IPS-18c (cell line): Measurements from ENCODE around the gene SLC12A7.

ENCODE experiments used
- H3K4me3 ChIP-seq: 2 replicates; pipeline ENCODE4 v1.7.0; 2013; ENCODE audit warnings: low read depth, mild to moderate bottlenecking, low read length, moderate library complexity; ENCODE audit not compliant: insufficient read depth
- H3K9me3 ChIP-seq: one replicate; pipeline ENCODE4 v1.6.1; 2013; ENCODE audit warnings: mild to moderate bottlenecking, low read length, moderate library complexity; ENCODE audit not compliant: control insufficient read depth, insufficient read depth

SLC12A7 gene

DNA sequence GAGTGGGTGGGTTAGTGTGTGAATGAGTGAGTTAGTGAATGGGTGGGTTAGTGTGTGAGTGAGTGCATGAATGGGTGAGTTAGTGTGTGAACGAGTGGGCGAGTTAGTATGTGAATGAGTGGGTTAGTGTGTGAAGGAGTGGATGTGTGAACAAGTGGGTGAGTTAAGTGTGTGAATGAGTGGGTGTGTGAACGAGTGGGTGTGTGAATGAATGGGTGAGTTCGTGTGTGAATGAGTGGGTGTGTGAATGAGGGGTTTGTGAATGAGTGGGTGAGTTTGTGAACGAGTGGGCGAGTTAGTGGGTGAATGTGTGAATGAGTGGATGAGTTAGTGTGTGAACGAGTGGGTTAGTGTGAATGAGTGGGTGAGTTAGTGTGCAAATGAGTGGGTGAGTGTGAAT is 69.2 kb downstream of the SLC12A7 start:
- H3K9me3 ChIP-seq = peaks cover 6% of the 10 kb centered on the region
- H3K4me3 ChIP-seq = no peak overlapping the region

DNA sequence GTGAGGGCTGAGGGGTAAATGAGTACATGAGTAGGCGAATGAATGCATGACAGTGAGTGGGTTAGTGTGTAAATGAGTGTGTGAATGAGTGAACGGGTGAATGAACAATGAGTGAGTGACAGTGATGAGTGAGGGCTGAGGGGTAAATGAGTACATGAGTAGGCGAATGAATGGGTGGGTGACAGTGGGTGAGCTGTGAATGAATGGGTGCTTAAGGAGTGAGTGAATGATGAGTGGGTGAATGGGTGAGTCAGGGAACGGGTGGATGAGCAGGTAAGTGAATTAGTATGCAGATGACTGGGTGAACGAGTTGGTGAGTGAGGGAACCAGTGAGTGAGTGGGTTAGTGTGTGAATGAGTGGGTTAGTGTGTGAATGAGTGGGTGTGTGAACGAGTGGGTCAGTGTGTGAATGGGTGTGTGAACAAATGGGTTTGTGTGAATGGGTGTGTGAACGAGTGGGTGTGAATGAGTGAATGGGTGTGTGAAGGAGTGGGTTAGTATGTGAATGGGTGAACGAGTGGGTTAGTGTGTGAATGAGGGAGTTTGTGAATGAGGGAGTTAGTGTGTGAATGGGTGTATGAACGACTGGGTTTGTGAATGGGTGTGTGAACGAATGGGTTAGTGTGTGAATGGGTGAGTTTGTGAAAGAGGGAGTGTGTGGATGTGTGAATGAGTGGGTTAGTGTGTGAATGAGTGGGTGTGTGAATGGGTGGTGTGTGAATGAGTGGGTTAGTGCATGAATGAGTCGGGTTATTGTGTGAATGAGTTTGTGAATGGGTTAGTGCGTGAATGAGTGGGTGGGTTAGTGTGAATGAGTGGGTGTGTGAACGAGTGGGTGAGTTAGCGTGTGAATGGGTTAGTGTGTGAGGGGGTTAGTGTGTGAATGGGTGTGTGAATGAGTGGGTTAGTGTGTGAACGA is 70.4 kb downstream of the SLC12A7 start:
- Histone ChIP-seq H3K9me3 (peaks cover 4% of the 10 kb centered on the region), H3K4me3 (no peak overlapping the region)

GRCh38 chr5:1040571-1040970 is 71.3 kb downstream of the SLC12A7 start:
- Histone ChIP-seq H3K4me3 (no peak overlapping the region), H3K9me3 (peaks cover 4% of the 10 kb centered on the region)

- Histone ChIP-seq H3K4me3 (no peak overlapping the region), H3K9me3 (peaks cover 4% of the 10 kb centered on the region)
Observed at GRCh38 chr5:1039706-1040260, 72.1 kb downstream of the SLC12A7 start.

DNA sequence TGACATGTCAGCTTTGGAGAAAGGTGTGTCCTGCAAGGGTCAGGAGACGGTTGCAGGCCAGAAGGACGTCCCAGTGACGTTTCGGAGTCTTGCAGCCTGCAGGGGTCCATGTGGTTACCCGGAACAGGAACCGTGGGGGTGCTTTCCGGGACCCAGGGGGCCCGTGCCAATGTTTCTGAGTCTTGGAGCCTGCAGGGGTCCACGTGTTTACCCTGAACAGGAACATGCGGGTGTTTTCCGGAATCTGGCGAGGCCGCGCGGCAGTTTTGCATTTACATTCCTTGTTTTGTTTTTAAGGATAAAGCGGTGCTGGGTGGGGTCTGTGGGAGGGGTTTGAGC is 72.7 kb downstream of the SLC12A7 start:
- Histone ChIP-seq H3K9me3 (peaks cover 4% of the 10 kb centered on the region), H3K4me3 (no peak overlapping the region)

DNA sequence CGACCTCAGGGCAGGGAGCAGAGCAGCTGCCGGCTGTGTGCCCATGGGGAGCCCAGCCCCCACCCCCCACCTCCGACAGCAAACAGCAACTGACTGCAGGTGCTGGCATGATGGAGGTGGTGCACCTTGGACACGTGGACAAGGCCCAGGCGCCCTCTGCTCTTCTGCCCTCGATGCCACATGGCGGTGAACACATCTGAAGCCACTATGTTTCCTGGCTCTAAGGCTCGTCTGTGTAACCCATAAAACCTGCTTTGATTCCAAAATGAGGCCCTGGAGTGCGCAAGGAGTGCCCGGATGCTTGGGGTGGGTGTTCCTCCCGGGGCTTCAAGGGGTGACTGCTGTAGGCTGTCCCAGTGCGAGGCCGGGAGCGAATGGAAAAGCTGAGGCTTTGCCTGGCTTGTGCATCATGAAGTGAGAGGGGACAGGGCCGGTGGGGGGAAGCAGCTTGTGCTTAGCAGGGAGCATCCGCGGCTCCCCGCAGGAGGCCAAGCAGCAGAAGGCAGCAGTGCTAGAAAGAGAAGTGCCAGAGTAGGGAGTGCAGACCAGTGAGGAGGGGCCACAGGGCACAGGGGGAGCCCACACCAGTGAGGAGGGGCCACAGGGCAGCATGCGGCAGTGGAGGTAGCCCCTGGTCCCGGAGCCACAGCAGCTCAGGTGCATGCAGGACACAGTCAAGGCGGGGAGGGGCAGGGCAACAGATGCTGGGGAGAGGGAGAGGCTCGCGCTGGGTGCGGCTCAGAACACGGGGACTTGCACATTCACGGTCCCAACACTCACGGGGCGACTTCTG is 73.2 kb downstream of the SLC12A7 start:
- H3K4me3 ChIP-seq = no peak overlapping the region
- H3K9me3 ChIP-seq = peaks cover 4% of the 10 kb centered on the region

- Histone ChIP-seq H3K4me3 (no peak overlapping the region), H3K9me3 (peaks cover 4% of the 10 kb centered on the region)
Observed at GRCh38 chr5:1037671-1038416, 74.0 kb downstream of the SLC12A7 start.

DNA sequence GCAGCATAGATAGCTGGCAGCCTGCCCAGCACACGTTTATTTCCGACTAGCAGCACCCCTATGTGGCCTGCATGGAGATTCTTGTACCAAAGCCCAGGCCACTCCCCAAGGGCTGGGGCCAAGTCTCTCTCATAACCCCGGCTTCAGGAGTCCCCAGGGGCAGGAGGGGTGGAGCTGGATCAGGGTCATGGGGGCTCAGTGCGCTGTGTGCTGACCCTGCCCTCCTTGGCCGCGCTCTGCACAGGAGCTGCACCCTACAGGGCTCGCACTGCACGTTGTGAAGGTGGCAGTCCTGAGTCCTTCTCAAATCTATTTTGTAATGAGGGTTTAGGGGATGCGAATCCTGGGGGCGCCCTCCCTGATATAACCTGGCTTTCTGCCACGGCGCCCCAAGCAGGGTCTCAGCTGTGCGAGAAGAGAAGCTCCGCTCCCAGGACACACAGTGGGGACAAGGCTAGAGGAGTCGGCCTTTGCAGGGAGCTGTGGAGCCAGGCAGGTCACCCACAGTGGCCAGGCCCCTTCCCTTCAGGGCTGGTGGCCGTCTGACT is 74.7 kb downstream of the SLC12A7 start:
- Histone ChIP-seq H3K9me3 (peaks cover 4% of the 10 kb centered on the region), H3K4me3 (no peak overlapping the region)

GRCh38 chr5:1036504-1037122 is 75.2 kb downstream of the SLC12A7 start:
- H3K4me3 ChIP-seq = no peak overlapping the region
- peaks cover 4% of the 10 kb centered on the region for H3K9me3 ChIP-seq

GRCh38 chr5:1035421-1036405 is 76.2 kb downstream of the SLC12A7 start:
- H3K9me3 ChIP-seq = peaks cover 4% of the 10 kb centered on the region
- no peak overlapping the region for H3K4me3 ChIP-seq

DNA sequence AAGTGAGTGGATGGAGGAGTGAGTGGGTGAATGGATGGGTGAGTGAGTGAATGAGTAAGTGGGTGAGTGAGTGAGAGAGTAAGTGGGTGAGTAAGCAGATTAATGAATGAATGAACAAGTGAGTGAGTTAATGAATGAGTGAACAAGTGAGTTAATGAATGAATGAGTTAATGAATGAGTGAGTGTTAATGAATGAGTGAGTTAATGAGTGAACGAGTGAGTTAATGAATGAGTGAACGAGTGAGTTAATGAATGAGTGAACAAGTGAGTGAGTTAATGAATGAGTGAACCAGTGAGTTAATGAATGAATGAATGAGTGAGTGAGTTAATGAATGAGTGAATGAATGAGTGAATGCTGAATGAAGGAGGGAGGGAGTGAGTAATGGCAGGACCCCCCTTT is 76.9 kb downstream of the SLC12A7 start:
- H3K9me3 ChIP-seq = peaks cover 1% of the 10 kb centered on the region

GRCh38 chr5:1034421-1034905 is 77.4 kb downstream of the SLC12A7 start:
- H3K4me3 ChIP-seq = no peak overlapping the region
- no peaks in the 10 kb centered on the region for H3K9me3 ChIP-seq

More for the DNA sequence above, 76.9 kb downstream of the SLC12A7 start:
- H3K4me3 ChIP-seq = no peak overlapping the region

DNA sequence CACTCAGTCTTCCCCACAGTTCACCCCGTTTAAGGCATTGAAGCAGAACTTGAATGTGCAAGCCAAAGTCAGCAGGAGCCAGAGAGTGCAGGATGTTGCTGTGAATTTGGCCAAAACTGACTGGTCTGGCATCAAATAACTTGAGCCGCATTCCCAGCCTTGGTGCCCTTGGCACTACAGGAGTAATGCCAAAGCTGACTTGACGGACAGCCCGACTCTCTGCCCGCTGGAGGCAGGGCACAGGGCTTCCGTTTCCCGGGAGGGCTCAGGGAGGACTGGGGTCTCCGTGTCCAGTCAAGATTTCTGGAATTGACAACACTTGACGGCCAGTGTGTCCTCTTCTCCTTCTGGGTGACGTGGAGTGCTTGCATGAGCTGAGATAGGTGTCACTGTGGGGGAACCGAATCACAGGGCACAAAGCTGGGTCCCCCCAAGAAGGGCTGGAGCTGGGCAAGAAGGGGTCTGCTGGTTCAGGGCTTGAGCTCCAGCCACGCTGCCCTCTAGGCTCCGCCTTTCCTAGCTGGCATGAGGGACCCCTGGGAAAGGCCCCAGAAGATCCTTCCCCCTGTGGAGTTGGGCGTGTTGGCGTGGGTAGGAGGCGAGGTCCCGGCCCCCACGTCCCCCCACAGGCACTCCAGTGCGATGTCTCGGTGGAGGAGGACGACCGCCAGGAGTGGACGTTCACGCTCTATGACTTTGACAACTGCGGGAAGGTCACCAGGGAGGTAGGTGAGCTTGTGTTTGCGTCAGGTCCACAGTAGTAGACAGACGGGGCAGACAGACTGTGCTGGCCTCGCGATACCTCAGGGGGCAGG is 78.0 kb downstream of the SLC12A7 start:
- Histone ChIP-seq H3K9me3 (no peaks in the 10 kb centered on the region), H3K4me3 (no peak overlapping the region)

- Histone ChIP-seq H3K9me3 (no peaks in the 10 kb centered on the region), H3K4me3 (no peak overlapping the region)
Observed at GRCh38 chr5:1033178-1033577, 78.7 kb downstream of the SLC12A7 start.

DNA sequence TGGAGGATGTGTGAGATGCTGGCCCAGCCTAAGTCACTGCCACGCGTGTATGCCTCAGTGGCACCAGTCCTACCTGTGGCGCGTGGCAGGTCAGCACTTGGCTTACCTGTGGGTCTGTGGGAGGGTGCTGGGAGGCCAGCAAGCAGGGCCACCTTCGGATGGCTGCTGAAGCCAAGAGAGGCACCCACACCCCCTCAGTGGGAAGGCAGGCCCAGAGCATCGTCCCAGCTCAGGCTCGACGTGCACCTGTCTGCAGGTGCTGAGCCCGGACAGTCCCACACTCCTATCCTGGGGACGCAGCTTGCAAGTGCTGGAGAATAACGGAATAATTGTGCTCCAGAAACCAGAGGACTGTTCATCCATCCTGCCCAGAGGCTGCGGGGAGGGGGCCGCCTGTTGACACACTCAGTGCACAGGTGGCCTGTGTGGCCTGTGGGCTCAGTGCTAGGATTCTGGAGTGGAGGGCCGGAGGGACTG is 79.3 kb downstream of the SLC12A7 start:
- Histone ChIP-seq H3K4me3 (no peak overlapping the region), H3K9me3 (no peaks in the 10 kb centered on the region)
